ENCODE data around the gene PSD4.

The PSD4 gene

DNA sequence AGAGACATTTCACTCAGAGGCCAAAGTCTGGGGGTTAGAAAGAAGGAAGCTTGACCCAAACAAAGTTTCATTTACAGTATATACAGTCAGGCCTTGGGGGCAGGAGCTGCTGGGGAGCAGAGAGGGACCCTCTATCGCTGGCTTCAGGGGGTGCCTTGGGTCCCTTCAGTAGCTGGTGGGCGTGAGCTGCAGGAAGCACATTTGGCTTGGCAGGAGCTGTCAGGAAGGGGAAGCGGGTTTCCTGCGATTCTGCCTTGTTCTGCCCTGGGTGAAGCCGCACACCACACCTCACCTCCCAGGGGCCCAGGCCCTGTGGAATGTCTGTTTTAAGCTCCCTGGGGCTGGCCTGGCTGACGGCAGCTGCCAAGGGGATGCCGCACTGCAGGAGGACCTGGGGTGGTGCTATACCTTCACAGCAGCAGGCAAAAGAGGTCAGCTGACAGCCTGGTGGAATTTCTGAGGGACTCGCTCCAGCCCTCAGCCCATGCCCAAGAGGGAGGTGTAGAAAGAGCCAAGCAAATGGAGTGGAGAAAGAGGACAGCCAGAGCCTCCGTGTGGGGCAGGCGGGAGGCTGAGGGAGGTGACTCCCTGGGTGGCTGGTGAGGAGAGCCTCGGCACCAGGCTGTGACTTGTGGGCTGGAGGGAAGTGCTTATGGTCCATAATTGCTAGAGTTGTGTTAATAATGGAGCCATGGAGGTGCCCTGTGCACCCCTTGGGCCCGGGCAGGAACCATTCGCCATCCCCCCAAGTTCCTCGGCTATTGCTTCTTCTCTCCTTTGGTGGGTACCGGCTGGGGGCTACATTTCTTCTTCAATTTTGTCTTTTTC lies 43.9 kb downstream of the PSD4 start:
- Histone ChIP-seq H3K9ac (ENCODE audit: low read length) (no peak overlapping the region), H3K27me3 (replicated peaks; ENCODE audit: insufficient read depth, low read length) (no peaks in the 10 kb centered on the region), H3K9me2 (replicated peaks; ENCODE audit: insufficient read depth, low read length) (no peaks in the 10 kb centered on the region), H3F3A (ENCODE audit: insufficient read depth, low read length) (no peaks in the 10 kb centered on the region), H2AFZ (ENCODE audit: low read length) (no peak overlapping the region), H3K4me2 (ENCODE audit: low read depth, low read length) (no peak overlapping the region), H3K4me1 (ENCODE audit: low read length) (no peaks in the 10 kb centered on the region), H3K36me3 (replicated peaks; ENCODE audit: insufficient read depth, low read length) (no peaks in the 10 kb centered on the region), H3K79me2 (ENCODE audit: low read length) (no peaks in the 10 kb centered on the region), H3K4me3 (ENCODE audit: low read length) (no peak overlapping the region), H3K27ac (ENCODE audit: low read length) (no peak overlapping the region), H3K9me3 (replicated peaks; ENCODE audit: insufficient read depth, low read length) (no peaks in the 10 kb centered on the region), H4K20me1 (ENCODE audit: insufficient read depth, low read length) (no peaks in the 10 kb centered on the region)
- TF ChIP-seq EZH2phosphoT487 (IDR thresholded peaks at IDR 0.05; ENCODE audit: low read length), result no peak
- TF ChIP-seq CTCF (IDR thresholded peaks at IDR 0.05; ENCODE audit: low read length), result no peak
- TF ChIP-seq EZH2 (optimal IDR thresholded peaks at IDR 0.05; ENCODE audit: low read depth, low read length), result no peak
- no peak for DNase-seq

- no peaks in the 10 kb centered on the region for H3K27me3 ChIP-seq (replicated peaks; ENCODE audit: insufficient read depth, low read length)
- no peak overlapping the region for H3K27ac ChIP-seq (ENCODE audit: low read length)
- H3K9me3 ChIP-seq (replicated peaks; ENCODE audit: insufficient read depth, low read length), result no peaks in the 10 kb centered on the region
- H3K4me3 ChIP-seq (ENCODE audit: low read length), result no peak overlapping the region
- no peaks in the 10 kb centered on the region for H3K9me2 ChIP-seq (replicated peaks; ENCODE audit: insufficient read depth, low read length)
- no peaks in the 10 kb centered on the region for H4K20me1 ChIP-seq (ENCODE audit: insufficient read depth, low read length)
- no peaks in the 10 kb centered on the region for H3K36me3 ChIP-seq (replicated peaks; ENCODE audit: insufficient read depth, low read length)
- no peak overlapping the region for H3K9ac ChIP-seq (ENCODE audit: low read length)
- DNase-seq, result no peak
- no peaks in the 10 kb centered on the region for H3K4me1 ChIP-seq (ENCODE audit: low read length)
- no peak overlapping the region for H3K4me2 ChIP-seq (ENCODE audit: low read depth, low read length)
- no peaks in the 10 kb centered on the region for H3F3A ChIP-seq (ENCODE audit: insufficient read depth, low read length)
- H2AFZ ChIP-seq (ENCODE audit: low read length), result no peak overlapping the region
- H3K79me2 ChIP-seq (ENCODE audit: low read length), result no peaks in the 10 kb centered on the region
- TF ChIP-seq CTCF (IDR thresholded peaks at IDR 0.05; ENCODE audit: low read length) (no peak), EZH2 (optimal IDR thresholded peaks at IDR 0.05; ENCODE audit: low read depth, low read length) (no peak), EZH2phosphoT487 (IDR thresholded peaks at IDR 0.05; ENCODE audit: low read length) (no peak)
These were observed 44.7 kb downstream of the PSD4 start for GRCh38 chr2:113218283-113219091.

- no peak overlapping the region for H3K4me3 ChIP-seq (ENCODE audit: low read length)
- no peak overlapping the region for H3K27ac ChIP-seq (ENCODE audit: low read length)
- TF ChIP-seq CTCF (IDR thresholded peaks at IDR 0.05; ENCODE audit: low read length) (no peak), EZH2phosphoT487 (IDR thresholded peaks at IDR 0.05; ENCODE audit: low read length) (no peak), EZH2 (optimal IDR thresholded peaks at IDR 0.05; ENCODE audit: low read depth, low read length) (no peak)
- H3K9me2 ChIP-seq (replicated peaks; ENCODE audit: insufficient read depth, low read length), result no peaks in the 10 kb centered on the region
- H4K20me1 ChIP-seq (ENCODE audit: insufficient read depth, low read length), result no peaks in the 10 kb centered on the region
- no peak overlapping the region for H2AFZ ChIP-seq (ENCODE audit: low read length)
- no peaks in the 10 kb centered on the region for H3K4me1 ChIP-seq (ENCODE audit: low read length)
- no peak for DNase-seq
- no peak overlapping the region for H3K4me2 ChIP-seq (ENCODE audit: low read depth, low read length)
- H3K36me3 ChIP-seq (replicated peaks; ENCODE audit: insufficient read depth, low read length), result no peaks in the 10 kb centered on the region
- H3K27me3 ChIP-seq (replicated peaks; ENCODE audit: insufficient read depth, low read length), result no peaks in the 10 kb centered on the region
- H3K9ac ChIP-seq (ENCODE audit: low read length), result no peak overlapping the region
- H3F3A ChIP-seq (ENCODE audit: insufficient read depth, low read length), result no peaks in the 10 kb centered on the region
- no peaks in the 10 kb centered on the region for H3K9me3 ChIP-seq (replicated peaks; ENCODE audit: insufficient read depth, low read length)
- H3K79me2 ChIP-seq (ENCODE audit: low read length), result no peaks in the 10 kb centered on the region
These were observed 45.3 kb downstream of the PSD4 start for GRCh38 chr2:113219092-113219441.
